Body of pancreas (tissue), 4 donors: ENCODE measurements around the gene CDR2L.

Experiments used
- POLR2A ChIP-seq, 3 donors: fragments of 450-650 bp; IDR thresholded peaks; one replicate each; pipeline ENCODE4 v1.6.1; 2016; ENCODE audit warnings: antibody characterized with exemption in 3 of 3, mild to moderate bottlenecking in 2 of 3
- TF ChIP-seq, protein P1 (sequence below), 7 experiments: fragments of 450-650 bp in 4 of 7; fragments of 200-600 bp in 3 of 7; sonication (generic) in 3 of 7; IDR thresholded peaks; one replicate each; pipeline ENCODE4 v1.5.1; 2016 to 2019; ENCODE audit warnings: antibody characterized with exemption in 7 of 7

- TF ChIP-seq, protein P1, sequence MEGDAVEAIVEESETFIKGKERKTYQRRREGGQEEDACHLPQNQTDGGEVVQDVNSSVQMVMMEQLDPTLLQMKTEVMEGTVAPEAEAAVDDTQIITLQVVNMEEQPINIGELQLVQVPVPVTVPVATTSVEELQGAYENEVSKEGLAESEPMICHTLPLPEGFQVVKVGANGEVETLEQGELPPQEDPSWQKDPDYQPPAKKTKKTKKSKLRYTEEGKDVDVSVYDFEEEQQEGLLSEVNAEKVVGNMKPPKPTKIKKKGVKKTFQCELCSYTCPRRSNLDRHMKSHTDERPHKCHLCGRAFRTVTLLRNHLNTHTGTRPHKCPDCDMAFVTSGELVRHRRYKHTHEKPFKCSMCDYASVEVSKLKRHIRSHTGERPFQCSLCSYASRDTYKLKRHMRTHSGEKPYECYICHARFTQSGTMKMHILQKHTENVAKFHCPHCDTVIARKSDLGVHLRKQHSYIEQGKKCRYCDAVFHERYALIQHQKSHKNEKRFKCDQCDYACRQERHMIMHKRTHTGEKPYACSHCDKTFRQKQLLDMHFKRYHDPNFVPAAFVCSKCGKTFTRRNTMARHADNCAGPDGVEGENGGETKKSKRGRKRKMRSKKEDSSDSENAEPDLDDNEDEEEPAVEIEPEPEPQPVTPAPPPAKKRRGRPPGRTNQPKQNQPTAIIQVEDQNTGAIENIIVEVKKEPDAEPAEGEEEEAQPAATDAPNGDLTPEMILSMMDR (IDR thresholded peaks at IDR 0.05), result no peak
- TF ChIP-seq POLR2A (IDR thresholded peaks at IDR 0.05), result no peak
These were observed 11.5 kb upstream of the CDR2L start for GRCh38 chr17:74975943-74976342.
